T-cell (primary cell): ENCODE data around the gene DSCAML1. TPM values are rescaled to one million over a fixed set of nuclear protein-coding genes. Genes with fewer than 3 reads are reported as not detected.

Source experiments
- ATAC-seq, 4 experiments: fragments of 200-7000 bp in 3 of 4; fragments of 150-1000 bp in 1 of 4; cut with Tn5 transposase; replicated peaks in 1 of 4; 1 replicate in 3 of 4; 2 replicates in 1 of 4; pipeline ENCODE4 v1.10.0; 2021; ENCODE audit warnings: moderate library complexity in 3 of 4, mild to moderate bottlenecking in 2 of 4, moderate number of reproducible peaks in 1 of 4
- CTCF ChIA-PET, 2 donors: fragments of 300-600 bp; sonication (Branson Sonifier 250); formaldehyde crosslinking; loops; one replicate each; lab custom pipeline; 2022; ENCODE audit warnings: antibody characterized with exemption in 2 of 2; lab: Charles Lee
- POLR2A ChIA-PET, 2 donors: fragments of 300-600 bp; sonication (Branson Sonifier 250); formaldehyde crosslinking; loops; one replicate each; lab custom pipeline; 2022; ENCODE audit warnings: antibody characterized with exemption in 2 of 2; lab: Charles Lee
- DNase-seq, 35 experiments: peaks; one replicate each; pipeline versions ENCODE4 v3.0.0 to v3.0.0-alpha.2; 2013 to 2023
- H3K27ac ChIP-seq: one replicate; pipeline ENCODE4 v1.5.1; 2013; ENCODE audit warnings: low read length
- H3K27me3 ChIP-seq, 2 experiments: replicated peaks in 1 of 2; 1 replicate in 1 of 2; 2 replicates in 1 of 2; pipeline versions ENCODE4 v1.6.1 to v1.7.0; 2013; ENCODE audit warnings: low read length in 1 of 2, mixed read lengths in 1 of 2; ENCODE audit not compliant: control insufficient read depth in 2 of 2, insufficient read depth in 2 of 2; ENCODE audit errors: extremely low read depth in 1 of 2
- H3K36me3 ChIP-seq, 2 donors: 1 replicate in 1 of 2; 2 replicates in 1 of 2; pipeline versions ENCODE4 v1.6.1 to v1.7.0; 2013; ENCODE audit warnings: low read length in 1 of 2; ENCODE audit not compliant: control insufficient read depth in 2 of 2, insufficient read depth in 1 of 2; ENCODE audit errors: extremely low read depth in 1 of 2
- H3K4me1 ChIP-seq, 2 experiments: 1 replicate in 1 of 2; 2 replicates in 1 of 2; pipeline versions ENCODE4 v1.6.1 to v1.7.0; 2013; ENCODE audit warnings: low read length in 2 of 2, mixed read lengths in 1 of 2; ENCODE audit not compliant: insufficient read depth in 2 of 2, control insufficient read depth in 1 of 2; ENCODE audit errors: extremely low read depth in 1 of 2
- H3K4me3 ChIP-seq, 2 donors: 1 replicate in 1 of 2; 2 replicates in 1 of 2; pipeline versions ENCODE4 v1.5.1 to v1.7.0; 2013; ENCODE audit warnings: mild to moderate bottlenecking in 2 of 2, low read length in 1 of 2, moderate library complexity in 1 of 2; ENCODE audit not compliant: control insufficient read depth in 1 of 2; ENCODE audit errors: extremely low read depth in 1 of 2
- H3K9me3 ChIP-seq: 2 replicates; pipeline ENCODE4 v1.7.0; 2013
- H3K27ac Mint-ChIP-seq, 2 donors: one replicate each; pipeline ENCODE4 v1.8.0; 2020 to 2021; ENCODE audit warnings: mild to moderate bottlenecking in 2 of 2, mixed read lengths in 2 of 2
- H3K27me3 Mint-ChIP-seq, 2 donors: one replicate each; pipeline ENCODE4 v1.8.0; 2021 to 2022; ENCODE audit warnings: mixed read lengths in 2 of 2
- H3K36me3 Mint-ChIP-seq: one replicate; pipeline ENCODE4 v1.8.0; 2021; ENCODE audit warnings: mixed read lengths
- H3K4me1 Mint-ChIP-seq, 3 donors: one replicate each; pipeline ENCODE4 v1.8.0; 2020 to 2022; ENCODE audit warnings: mixed read lengths in 3 of 3, mild to moderate bottlenecking in 1 of 3
- H3K4me3 Mint-ChIP-seq, 3 donors: one replicate each; pipeline ENCODE4 v1.8.0; 2020 to 2022; ENCODE audit warnings: mild to moderate bottlenecking in 3 of 3, mixed read lengths in 3 of 3, moderate library complexity in 3 of 3
- H3K9me3 Mint-ChIP-seq, 3 donors: one replicate each; pipeline ENCODE4 v1.8.0; 2020 to 2022; ENCODE audit warnings: mixed read lengths in 3 of 3
- WGBS: methylation state at CpG from one replicate; pipeline ENCODE4 v1.1.5; 2013; ENCODE audit warnings: missing lambda C conversion rate; ENCODE audit not compliant: insufficient coverage; 5-methylcytosine and 5-hydroxymethylcytosine counted together
- total RNA-seq, 35 experiments: library from RNA in 6 of 35; stranded (reverse) in 6 of 35; fragments of 120-200 nt in 1 of 35; gene quantifications; one replicate each; pipeline versions ENCODE4 v1.2.1 to v1.2.4 and lab custom pipeline; 2013 to 2026

The DSCAML1 gene
- total RNA-seq, 5 donors from 2014 or later (not counting 1 experiment from before 2014, with no cell fraction given), result 0.15 to 2.4 (median 0.96) TPM

DNA sequence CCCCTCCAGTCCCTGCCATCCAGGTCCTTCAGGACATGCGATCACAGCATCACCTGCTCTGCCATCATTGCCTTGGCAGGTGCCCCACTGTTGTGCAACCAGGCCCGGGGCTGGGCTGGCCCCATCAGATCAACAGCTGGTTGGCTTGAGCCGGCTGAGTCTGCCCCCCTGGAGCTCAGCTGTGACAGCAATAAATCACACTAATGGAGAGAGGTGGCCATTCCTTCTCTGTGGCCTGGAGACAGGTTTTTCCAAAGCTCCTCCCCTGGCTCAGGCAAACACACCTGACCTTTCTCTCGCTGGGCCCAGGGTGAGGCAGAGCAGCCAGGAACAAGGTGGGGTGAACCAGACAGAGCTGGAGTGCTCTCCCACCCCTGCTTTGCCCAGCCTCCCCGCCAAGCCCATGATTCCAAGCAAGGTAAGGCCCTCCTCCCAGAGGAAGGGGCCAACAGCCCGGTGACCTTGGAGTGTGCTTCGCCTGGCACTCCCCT lies 36.4 kb upstream of the DSCAML1 start:
- Histone ChIP-seq H3K9me3 (no peaks in the 10 kb centered on the region), H3K4me3 (no peak overlapping the region), H3K27me3 (peaks cover 0 to 30% of the 10 kb centered on the region in 2 experiments), H3K4me1 (peaks cover 2 to 44% of the 10 kb centered on the region in 2 experiments), H3K36me3 (no peaks in the 10 kb centered on the region), H3K27ac (no peak overlapping the region)
- no peak overlapping the region for H3K4me3 Mint-ChIP-seq
- 96% methylated on average over 6 of the region's 7 CpGs for WGBS
- H3K9me3 Mint-ChIP-seq, result no peaks in the 10 kb centered on the region
- ATAC-seq, result no peak
- peaks cover 0 to 4% of the 10 kb centered on the region in 2 donors for H3K27me3 Mint-ChIP-seq
- no peak for DNase-seq
- H3K36me3 Mint-ChIP-seq, result no peaks in the 10 kb centered on the region
- ChIA-PET POLR2A (no interaction called here), CTCF (interaction anchor here in 1 of 2 donors (0.9 kb wide), 1 partner anchor 16 kb away, joined by 3 read pairs; no protein-coding TSS in a partner anchor)
- H3K27ac Mint-ChIP-seq, result no peak overlapping the region
- H3K4me1 Mint-ChIP-seq, result peaks cover 18 to 35% (median 30%) of the 10 kb centered on the region in 3 donors

DNA sequence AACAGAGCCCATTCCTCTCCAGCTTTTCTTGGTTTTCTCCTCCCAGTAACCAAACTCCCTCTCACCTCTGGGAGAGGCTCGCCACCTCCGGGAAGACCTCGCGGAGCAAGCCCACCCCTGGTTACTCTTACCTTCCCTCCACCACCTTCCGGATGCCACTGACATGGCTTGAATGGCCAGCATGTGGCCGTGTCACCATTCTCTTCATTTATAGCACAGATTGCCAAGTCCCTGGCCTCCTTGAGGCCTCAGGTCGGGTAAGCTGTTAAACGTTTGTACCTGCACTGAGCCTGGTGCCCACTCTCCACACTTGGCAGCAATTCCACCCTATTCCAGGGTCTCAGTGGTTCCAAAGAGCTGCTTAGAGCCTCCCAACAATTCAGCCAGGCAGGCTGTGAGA lies 35.5 kb upstream of the DSCAML1 start:
- Mint-ChIP-seq H3K4me1 (peaks cover 26 to 41% (median 39%) of the 10 kb centered on the region in 3 donors), H3K27me3 (peaks cover 0 to 4% of the 10 kb centered on the region in 2 donors), H3K27ac (no peak overlapping the region), H3K36me3 (no peaks in the 10 kb centered on the region), H3K9me3 (no peaks in the 10 kb centered on the region), H3K4me3 (no peak overlapping the region)
- 94% methylated on average over 8 of the region's 8 CpGs for WGBS
- POLR2A ChIA-PET, result interaction anchor here in 1 of 2 donors (0.5 kb wide), 1 partner anchor 222 kb away, joined by 5 read pairs; no protein-coding TSS in a partner anchor
- Histone ChIP-seq H3K36me3 (no peaks in the 10 kb centered on the region), H3K27ac (no peak overlapping the region), H3K9me3 (no peaks in the 10 kb centered on the region), H3K4me1 (peaks cover 6 to 44% of the 10 kb centered on the region in 2 experiments), H3K27me3 (peaks cover 0 to 22% of the 10 kb centered on the region in 2 experiments), H3K4me3 (no peak overlapping the region)
- ATAC-seq (no peak), DNase-seq (no peak)
- CTCF ChIA-PET, result no interaction called here

DNA sequence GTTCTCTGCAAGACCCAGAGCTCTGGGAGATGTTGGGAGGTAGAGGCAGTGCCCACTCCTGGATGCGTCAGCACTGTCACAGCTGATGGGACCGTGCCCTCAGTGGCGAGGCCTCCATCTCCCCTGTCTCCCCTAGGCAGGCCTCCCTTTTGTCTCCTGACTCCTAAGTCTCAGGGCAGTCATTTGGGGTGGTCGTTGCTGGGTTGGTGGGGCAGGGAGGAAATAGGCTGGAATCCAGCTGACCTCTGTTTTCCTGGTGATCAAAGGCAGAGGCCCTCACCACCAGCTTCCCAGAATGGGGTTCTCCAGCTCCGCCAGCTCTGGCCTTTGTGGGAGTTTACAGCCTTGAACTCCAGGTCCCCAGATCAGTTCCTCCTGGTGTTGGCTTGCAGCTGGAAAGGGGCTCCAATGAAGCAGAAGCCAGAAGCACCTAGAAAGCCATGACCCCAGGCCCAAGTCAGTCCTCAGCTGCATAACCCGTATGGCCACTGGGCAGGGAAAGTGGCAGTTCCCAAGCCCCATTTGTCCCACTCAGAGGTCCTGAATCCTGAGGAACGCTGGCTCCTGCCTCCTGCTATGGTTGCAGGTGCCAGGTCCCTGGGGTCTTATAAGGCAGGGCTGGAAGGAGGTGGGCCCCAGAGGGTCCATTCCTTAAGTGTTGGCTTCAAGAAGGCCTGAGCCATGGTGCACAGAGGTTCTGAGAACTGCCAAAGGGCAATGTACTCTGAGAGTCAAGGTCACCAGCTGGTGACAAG lies 34.8 kb upstream of the DSCAML1 start:
- no peak for DNase-seq
- H3K9me3 Mint-ChIP-seq, result no peaks in the 10 kb centered on the region
- WGBS, result 94% methylated on average over 2 of the region's 7 CpGs
- Histone ChIP-seq H3K9me3 (no peaks in the 10 kb centered on the region), H3K27ac (no peak overlapping the region), H3K4me1 (peaks cover 7 to 41% of the 10 kb centered on the region in 2 experiments), H3K27me3 (peaks cover 0 to 15% of the 10 kb centered on the region in 2 experiments), H3K36me3 (no peaks in the 10 kb centered on the region), H3K4me3 (no peak overlapping the region)
- ATAC-seq, result no peak
- CTCF ChIA-PET, result interaction anchor here in 1 of 2 donors (1.3 kb wide), 1 partner anchor 25 kb away, joined by 3 read pairs; no protein-coding TSS in a partner anchor
- POLR2A ChIA-PET, result no interaction called here
- H3K4me3 Mint-ChIP-seq, result no peak overlapping the region
- H3K27ac Mint-ChIP-seq, result no peak overlapping the region
- H3K27me3 Mint-ChIP-seq, result peaks cover 0 to 4% of the 10 kb centered on the region in 2 donors
- H3K36me3 Mint-ChIP-seq, result no peaks in the 10 kb centered on the region
- H3K4me1 Mint-ChIP-seq, result peaks cover 33 to 45% (median 43%) of the 10 kb centered on the region in 3 donors

DNA sequence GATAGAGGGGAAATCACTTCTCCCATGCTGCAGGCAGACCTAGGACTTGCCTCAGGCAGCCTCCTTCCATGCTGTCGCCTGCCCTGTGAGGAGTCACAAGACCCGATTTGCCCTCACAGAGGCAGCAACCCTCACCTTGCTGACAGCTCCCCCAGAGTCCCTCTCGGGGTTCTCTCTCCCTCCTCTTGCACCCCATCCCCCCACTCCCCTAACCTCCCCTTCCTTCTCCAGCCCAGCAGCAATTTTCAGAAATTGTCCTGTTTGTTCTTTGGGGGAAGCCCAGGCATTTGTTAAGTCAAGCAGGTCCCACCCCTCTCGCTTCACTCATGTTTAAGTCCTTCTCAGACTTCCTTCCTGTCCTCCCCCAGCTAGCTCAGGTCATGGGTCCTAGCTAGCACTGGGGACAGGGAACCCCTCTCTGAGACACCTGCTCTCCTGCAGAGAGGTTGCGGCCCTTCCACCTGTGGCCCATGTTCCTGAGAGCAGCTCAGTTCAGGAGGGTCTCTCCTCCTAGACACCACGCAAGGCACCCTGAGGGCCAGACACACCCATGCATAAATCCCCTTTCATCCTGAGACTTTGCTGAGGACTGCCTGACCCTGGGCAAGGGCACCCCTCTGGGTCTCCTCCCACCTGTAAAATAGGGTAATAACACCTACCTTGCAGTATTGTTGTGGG lies 33.8 kb upstream of the DSCAML1 start:
- POLR2A ChIA-PET, result no interaction called here
- H3K4me1 ChIP-seq, result peaks cover 7 to 41% of the 10 kb centered on the region in 2 experiments
- no peak overlapping the region for H3K4me3 ChIP-seq
- peak overlapping the region; percentile 44 to 79 for H3K27ac Mint-ChIP-seq
- H3K4me3 Mint-ChIP-seq, result peak overlapping the region in 2 of 3 donors; percentile 22 to 57
- 45% methylated on average over 4 of the region's 6 CpGs for WGBS
- no peak overlapping the region for H3K27ac ChIP-seq
- peak in 1 of 4 experiments; percentile 41 for ATAC-seq
- H3K27me3 ChIP-seq, result peaks cover 0 to 12% of the 10 kb centered on the region in 2 experiments
- H3K4me1 Mint-ChIP-seq, result peaks cover 35 to 56% (median 49%) of the 10 kb centered on the region in 3 donors
- CTCF ChIA-PET, result interaction anchor here in 1 of 2 donors (0.7 to 1.3 kb wide), 2 partner anchors 24 to 223 kb away, joined by 3 read pairs; no protein-coding TSS in a partner anchor
- no peaks in the 10 kb centered on the region for H3K27me3 Mint-ChIP-seq
- H3K36me3 Mint-ChIP-seq, result no peaks in the 10 kb centered on the region
- H3K9me3 Mint-ChIP-seq, result no peaks in the 10 kb centered on the region
- H3K9me3 ChIP-seq, result no peaks in the 10 kb centered on the region
- H3K36me3 ChIP-seq, result no peaks in the 10 kb centered on the region
- peak in 1 of 35 experiments; percentile 36 for DNase-seq

DNA sequence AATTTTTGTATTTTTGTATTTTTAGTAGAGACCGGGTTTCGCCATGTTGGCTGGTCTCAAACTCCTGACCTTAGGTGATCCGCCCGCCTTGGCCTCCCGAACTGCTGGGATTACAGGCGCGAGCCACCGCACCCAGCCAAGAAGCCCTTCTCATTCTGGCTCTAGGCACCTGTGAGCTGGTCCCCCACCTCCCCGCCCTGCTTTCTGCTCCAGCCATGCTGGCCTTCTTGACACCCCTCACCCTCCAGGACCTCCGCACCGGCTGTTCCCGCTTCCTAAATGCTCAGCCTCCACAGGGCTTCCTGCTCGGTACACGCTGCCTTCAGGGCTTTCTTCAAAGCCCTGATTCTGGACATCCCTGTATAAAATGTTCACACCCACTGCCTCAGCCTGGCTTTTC lies 33.1 kb upstream of the DSCAML1 start:
- H3K9me3 Mint-ChIP-seq, result no peaks in the 10 kb centered on the region
- no peaks in the 10 kb centered on the region for H3K36me3 ChIP-seq
- ChIA-PET POLR2A (no interaction called here), CTCF (no interaction called here)
- ATAC-seq (no peak), DNase-seq (no peak)
- no peak overlapping the region for H3K27ac ChIP-seq
- H3K4me3 ChIP-seq, result no peak overlapping the region
- 91% methylated on average over 10 of the region's 14 CpGs for WGBS
- peaks cover 7 to 41% of the 10 kb centered on the region in 2 experiments for H3K4me1 ChIP-seq
- H3K4me1 Mint-ChIP-seq, result peaks cover 41 to 62% (median 55%) of the 10 kb centered on the region in 3 donors
- peak overlapping the region; percentile 44 to 79 for H3K27ac Mint-ChIP-seq
- H3K27me3 ChIP-seq, result peaks cover 0 to 12% of the 10 kb centered on the region in 2 experiments
- H3K9me3 ChIP-seq, result no peaks in the 10 kb centered on the region
- H3K36me3 Mint-ChIP-seq, result no peaks in the 10 kb centered on the region
- H3K27me3 Mint-ChIP-seq, result no peaks in the 10 kb centered on the region
- peak overlapping the region in 1 of 3 donors; percentile 57 for H3K4me3 Mint-ChIP-seq

DNA sequence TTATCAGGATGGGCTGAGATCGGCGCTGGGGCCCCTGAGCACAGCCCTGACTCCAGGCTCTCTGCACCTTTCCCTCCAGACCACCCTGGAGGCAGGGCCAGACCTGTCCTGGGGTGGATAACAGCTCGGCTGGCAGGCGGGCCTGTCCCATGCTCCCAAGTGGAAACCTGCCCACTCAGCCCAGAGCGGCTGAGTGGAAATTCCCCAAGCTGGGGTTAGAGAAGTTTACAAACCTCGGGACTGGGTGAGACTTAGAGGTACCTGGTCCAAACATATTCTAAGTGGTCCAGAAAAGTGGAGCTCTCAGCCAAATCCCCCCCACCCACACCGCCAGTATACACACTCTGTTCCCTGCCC lies 32.3 kb upstream of the DSCAML1 start:
- Mint-ChIP-seq H3K4me1 (peaks cover 49 to 69% (median 63%) of the 10 kb centered on the region in 3 donors), H3K27ac (peak overlapping the region in 1 of 2 donors; percentile 80), H3K9me3 (no peaks in the 10 kb centered on the region), H3K4me3 (no peak overlapping the region), H3K36me3 (no peaks in the 10 kb centered on the region), H3K27me3 (no peaks in the 10 kb centered on the region)
- ATAC-seq, result no peak
- DNase-seq, result no peak
- ChIA-PET POLR2A (no interaction called here), CTCF (interaction anchor here in 1 of 2 donors (0.6 kb wide), 1 partner anchor 225 kb away, joined by 5 read pairs; no protein-coding TSS in a partner anchor)
- Histone ChIP-seq H3K27me3 (peaks cover 0 to 12% of the 10 kb centered on the region in 2 experiments), H3K27ac (peak overlapping the region; percentile 72), H3K4me3 (no peak overlapping the region), H3K36me3 (no peaks in the 10 kb centered on the region), H3K9me3 (no peaks in the 10 kb centered on the region), H3K4me1 (peaks cover 7 to 44% of the 10 kb centered on the region in 2 experiments)
- 40% methylated on average over 2 of the region's 7 CpGs for WGBS
